ENCODE measurements around the gene MPPED2. TPM values are rescaled to one million over a fixed set of nuclear protein-coding genes. Genes with fewer than 3 reads are reported as not detected.

Gene MPPED2
- total and polyA plus RNA-seq, 4 donors = 0.11 to 5.6 (median 1.1) TPM

- 46 to 73% methylated on average over 3 of the region's 3 CpGs for WGBS, 2 donors
- no peak for ATAC-seq (ENCODE audit: insufficient read depth, low FRiP score)
- peaks cover 0 to 2% (median 0%) of the 10 kb centered on the region in 4 donors for H3K9me3 ChIP-seq (ENCODE audit: control insufficient read depth in 4 of 4, insufficient read depth in 3 of 4, low read length in 3 of 4)
Observed at GRCh38 chr11:30457087-30457486, 129.1 kb downstream of the MPPED2 start.

GRCh38 chr11:30455025-30455424 is 131.1 kb downstream of the MPPED2 start:
- peaks cover 0 to 19% (median 0%) of the 10 kb centered on the region in 5 donors for H3K4me1 ChIP-seq (ENCODE audit: control insufficient read depth in 5 of 5, insufficient read depth in 5 of 5, low read length in 5 of 5)
- ATAC-seq (ENCODE audit: insufficient read depth, low FRiP score) (no peak), DNase-seq (no peak)
- H3K27ac ChIP-seq (ENCODE audit: low read depth in 1 of 2, low read length in 1 of 2) = no peak overlapping the region
- no peaks in the 10 kb centered on the region for H3K36me3 ChIP-seq (ENCODE audit: control insufficient read depth in 4 of 4, insufficient read depth in 4 of 4, low read length in 4 of 4)
- H3K9me3 ChIP-seq (ENCODE audit: control insufficient read depth in 4 of 4, insufficient read depth in 3 of 4, low read length in 3 of 4) = peaks cover 0 to 2% (median 0%) of the 10 kb centered on the region in 4 donors
- WGBS, 2 donors = 93 to 97% methylated on average over 2 of the region's 2 CpGs
- H3K27me3 ChIP-seq (ENCODE audit: control insufficient read depth in 3 of 3, insufficient read depth in 3 of 3, low read length in 2 of 3) = no peaks in the 10 kb centered on the region
- no peak overlapping the region for H3K4me3 ChIP-seq
- TF ChIP-seq CTCF (IDR thresholded peaks at IDR 0.05; ENCODE audit: control extremely low read depth, extremely low read depth) = no peak
- no peak overlapping the region for H3K9ac ChIP-seq (ENCODE audit: insufficient read depth in 1 of 2, low read length in 2 of 2)

More at GRCh38 chr11:30457087-30457486, 129.1 kb downstream of the MPPED2 start:
- Histone ChIP-seq H3K9ac (ENCODE audit: insufficient read depth in 1 of 2, low read length in 2 of 2) (no peak overlapping the region), H3K36me3 (ENCODE audit: control insufficient read depth in 4 of 4, insufficient read depth in 4 of 4, low read length in 4 of 4) (no peaks in the 10 kb centered on the region), H3K4me1 (ENCODE audit: control insufficient read depth in 5 of 5, insufficient read depth in 5 of 5, low read length in 5 of 5) (peaks cover 0 to 23% (median 4%) of the 10 kb centered on the region in 5 donors), H3K27me3 (ENCODE audit: control insufficient read depth in 3 of 3, insufficient read depth in 3 of 3, low read length in 2 of 3) (no peaks in the 10 kb centered on the region), H3K27ac (ENCODE audit: low read depth in 1 of 2, low read length in 1 of 2) (no peak overlapping the region), H3K4me3 (no peak overlapping the region)
- TF ChIP-seq CTCF (IDR thresholded peaks at IDR 0.05; ENCODE audit: control extremely low read depth, extremely low read depth) = no peak
- DNase-seq = no peak

- no peak for ATAC-seq (ENCODE audit: insufficient read depth, low FRiP score)
- no peak for DNase-seq
- Histone ChIP-seq H3K36me3 (ENCODE audit: control insufficient read depth in 4 of 4, insufficient read depth in 4 of 4, low read length in 4 of 4) (no peaks in the 10 kb centered on the region), H3K4me1 (ENCODE audit: control insufficient read depth in 5 of 5, insufficient read depth in 5 of 5, low read length in 5 of 5) (peaks cover 0 to 19% (median 0%) of the 10 kb centered on the region in 5 donors), H3K9ac (ENCODE audit: insufficient read depth in 1 of 2, low read length in 2 of 2) (no peak overlapping the region), H3K27ac (ENCODE audit: low read depth in 1 of 2, low read length in 1 of 2) (no peak overlapping the region), H3K4me3 (no peak overlapping the region), H3K9me3 (ENCODE audit: control insufficient read depth in 4 of 4, insufficient read depth in 3 of 4, low read length in 3 of 4) (peaks cover 0 to 2% (median 0%) of the 10 kb centered on the region in 4 donors), H3K27me3 (ENCODE audit: control insufficient read depth in 3 of 3, insufficient read depth in 3 of 3, low read length in 2 of 3) (no peaks in the 10 kb centered on the region)
- no peak for TF ChIP-seq CTCF (IDR thresholded peaks at IDR 0.05; ENCODE audit: control extremely low read depth, extremely low read depth)
- 77 to 82% methylated on average over 2 of the region's 2 CpGs for WGBS, 2 donors
Observed at GRCh38 chr11:30454541-30454940, 131.6 kb downstream of the MPPED2 start.

- Histone ChIP-seq H3K4me3 (no peak overlapping the region), H3K9me3 (ENCODE audit: control insufficient read depth in 4 of 4, insufficient read depth in 3 of 4, low read length in 3 of 4) (peaks cover 0 to 2% (median 0%) of the 10 kb centered on the region in 4 donors), H3K36me3 (ENCODE audit: control insufficient read depth in 4 of 4, insufficient read depth in 4 of 4, low read length in 4 of 4) (no peaks in the 10 kb centered on the region), H3K27me3 (ENCODE audit: control insufficient read depth in 3 of 3, insufficient read depth in 3 of 3, low read length in 2 of 3) (no peaks in the 10 kb centered on the region), H3K27ac (ENCODE audit: low read depth in 1 of 2, low read length in 1 of 2) (no peak overlapping the region), H3K4me1 (ENCODE audit: control insufficient read depth in 5 of 5, insufficient read depth in 5 of 5, low read length in 5 of 5) (peaks cover 0 to 19% (median 0%) of the 10 kb centered on the region in 5 donors), H3K9ac (ENCODE audit: insufficient read depth in 1 of 2, low read length in 2 of 2) (no peak overlapping the region)
- DNase-seq = peak in 1 of 3 donors; percentile 49
- no peak for TF ChIP-seq CTCF (IDR thresholded peaks at IDR 0.05; ENCODE audit: control extremely low read depth, extremely low read depth)
- ATAC-seq (ENCODE audit: insufficient read depth, low FRiP score) = no peak
- whole genome bisulfite sequencing, 2 donors = 50 to 58% methylated on average over 5 of the region's 5 CpGs
Observed at GRCh38 chr11:30454111-30454510, 132.0 kb downstream of the MPPED2 start.

All from lung (tissue), 12 donors.